ENCODE measurements around the gene TPTE. TPM values are rescaled to one million over a fixed set of nuclear protein-coding genes. Genes with fewer than 3 reads are reported as not detected.
"Not testable (repeated sequence)": the region's sequence is repeated elsewhere in the genome, so short reads cannot be mapped to it uniquely, and the experiment has no call there.

TPTE gene
- total RNA-seq, 1 experiment from 2014 or later: not detected

DNA sequence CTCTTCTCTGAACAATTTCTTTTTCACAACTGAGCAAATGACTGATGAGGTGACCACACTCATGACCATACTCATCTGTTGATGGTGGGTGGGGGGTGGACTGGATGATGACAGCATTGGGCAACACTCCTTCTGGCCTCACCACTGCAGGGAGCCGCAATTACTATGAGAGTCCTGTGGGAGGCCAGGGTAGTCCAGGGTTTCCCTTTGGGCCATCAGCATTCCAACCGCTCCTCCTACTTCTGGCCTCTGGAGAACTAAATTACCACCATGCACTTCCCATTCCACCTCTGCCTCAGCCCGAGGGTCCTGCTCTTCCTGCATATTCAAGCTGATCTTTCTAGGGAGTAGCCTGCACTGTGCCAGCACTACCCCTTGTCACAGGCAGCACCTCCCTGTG is 94.7 kb downstream of the TPTE start:
- DNase-seq (ENCODE audit: extremely low read depth, low read depth): not testable (repeated sequence)

DNA sequence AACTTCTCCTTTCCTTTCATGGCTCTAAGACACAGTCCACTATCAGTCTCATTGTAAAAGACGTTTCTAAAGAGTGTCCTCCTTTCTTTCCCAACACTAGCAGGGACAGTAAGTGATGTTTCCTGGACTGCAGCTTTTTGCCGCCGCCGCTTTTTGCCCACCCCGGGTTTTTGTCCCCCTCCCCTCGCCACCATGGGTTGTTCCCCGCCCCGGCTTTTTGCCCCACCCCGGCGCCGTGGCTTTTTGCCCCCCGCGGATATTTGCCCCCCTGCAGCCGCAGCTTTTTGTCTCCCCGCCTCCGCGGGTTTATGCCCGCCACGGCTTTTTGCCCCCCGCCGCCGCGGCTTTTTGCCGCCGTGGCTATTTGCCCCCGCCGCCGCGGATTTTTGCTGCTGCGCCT is 95.2 kb downstream of the TPTE start:
- no peak for DNase-seq (ENCODE audit: extremely low read depth, low read depth)

GRCh38 chr21:10617133-10617752 is 95.9 kb downstream of the TPTE start:
- not testable (repeated sequence) for DNase-seq (ENCODE audit: extremely low read depth, low read depth)

GRCh38 chr21:10627316-10627863 is 106.0 kb downstream of the TPTE start:
- DNase-seq (ENCODE audit: extremely low read depth, low read depth): no peak

DNA sequence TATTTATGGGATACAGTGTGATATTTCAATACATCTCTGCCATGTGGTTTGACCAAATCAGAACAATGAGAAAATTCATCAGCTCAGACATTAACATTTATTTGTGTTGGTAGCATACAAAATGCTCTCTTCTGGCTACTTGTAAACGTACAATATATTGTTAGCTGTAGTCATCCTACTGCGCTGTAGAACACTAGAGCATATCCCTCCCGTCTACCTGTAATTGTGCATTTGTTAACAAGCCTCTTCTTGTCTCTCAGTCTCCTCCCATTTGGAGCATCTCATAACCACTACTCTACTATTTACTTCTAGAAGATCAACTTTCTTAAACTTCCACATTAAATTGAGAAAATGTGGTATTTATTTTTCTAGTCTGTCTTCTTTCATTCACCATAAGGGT is 107.9 kb downstream of the TPTE start:
- DNase-seq (ENCODE audit: extremely low read depth, low read depth): not testable (repeated sequence)

GRCh38 chr21:10630829-10631228 is 109.4 kb downstream of the TPTE start:
- not testable (repeated sequence) for DNase-seq (ENCODE audit: extremely low read depth, low read depth)

- not testable (repeated sequence) for DNase-seq (ENCODE audit: extremely low read depth, low read depth)
Measured at GRCh38 chr21:10631316-10631715, 109.9 kb downstream of the TPTE start.

GRCh38 chr21:10638144-10638543 is 116.8 kb downstream of the TPTE start:
- not testable (repeated sequence) for DNase-seq (ENCODE audit: extremely low read depth, low read depth)

DNA sequence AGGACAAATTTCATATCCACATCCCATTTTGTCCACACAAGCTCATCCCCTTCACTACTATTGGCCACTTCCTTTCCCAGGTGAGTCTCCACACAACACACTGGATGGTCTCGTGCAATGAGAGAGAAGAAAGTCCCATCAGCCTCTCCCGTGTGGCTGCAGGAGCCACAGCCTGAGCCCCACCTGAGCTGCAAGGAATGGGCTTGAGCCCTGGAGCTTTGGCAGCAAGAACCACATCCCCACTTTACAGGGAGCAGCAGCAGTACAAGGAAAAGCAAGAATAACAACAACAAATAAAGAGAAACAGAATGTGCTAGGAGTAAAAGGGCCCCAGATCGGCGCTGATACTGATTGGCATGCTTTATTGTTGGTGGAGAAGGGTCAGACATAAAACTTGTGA is 117.7 kb downstream of the TPTE start:
- no peak for DNase-seq (ENCODE audit: extremely low read depth, low read depth)

GRCh38 chr21:10639746-10640145 is 118.4 kb downstream of the TPTE start:
- not testable (repeated sequence) for DNase-seq (ENCODE audit: extremely low read depth, low read depth)

DNA sequence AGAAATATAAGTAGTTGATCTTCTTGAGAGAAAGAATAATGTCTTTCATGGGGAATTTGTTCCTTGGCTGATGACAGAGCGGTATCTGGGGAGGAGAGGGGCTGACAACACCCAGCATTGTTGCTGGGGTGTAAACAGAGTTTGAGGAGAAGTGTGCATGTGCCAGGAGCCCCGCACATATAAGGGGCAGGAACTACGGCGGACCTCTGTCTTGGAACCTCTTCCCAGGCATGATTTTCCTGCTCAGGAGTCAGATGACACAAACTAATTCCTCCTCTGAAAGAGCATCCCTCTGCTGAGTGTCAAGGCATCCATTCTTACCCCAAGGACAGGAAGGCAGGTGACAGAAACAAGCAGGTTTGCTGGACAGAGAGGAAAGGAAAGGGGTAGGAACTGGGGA is 119.1 kb downstream of the TPTE start:
- DNase-seq (ENCODE audit: extremely low read depth, low read depth): no peak

- no peak for DNase-seq (ENCODE audit: extremely low read depth, low read depth)
Measured at GRCh38 chr21:10641107-10641506, 119.7 kb downstream of the TPTE start.

GRCh38 chr21:10645667-10646066 is 124.3 kb downstream of the TPTE start:
- not testable (repeated sequence) for DNase-seq (ENCODE audit: extremely low read depth, low read depth)

DNA sequence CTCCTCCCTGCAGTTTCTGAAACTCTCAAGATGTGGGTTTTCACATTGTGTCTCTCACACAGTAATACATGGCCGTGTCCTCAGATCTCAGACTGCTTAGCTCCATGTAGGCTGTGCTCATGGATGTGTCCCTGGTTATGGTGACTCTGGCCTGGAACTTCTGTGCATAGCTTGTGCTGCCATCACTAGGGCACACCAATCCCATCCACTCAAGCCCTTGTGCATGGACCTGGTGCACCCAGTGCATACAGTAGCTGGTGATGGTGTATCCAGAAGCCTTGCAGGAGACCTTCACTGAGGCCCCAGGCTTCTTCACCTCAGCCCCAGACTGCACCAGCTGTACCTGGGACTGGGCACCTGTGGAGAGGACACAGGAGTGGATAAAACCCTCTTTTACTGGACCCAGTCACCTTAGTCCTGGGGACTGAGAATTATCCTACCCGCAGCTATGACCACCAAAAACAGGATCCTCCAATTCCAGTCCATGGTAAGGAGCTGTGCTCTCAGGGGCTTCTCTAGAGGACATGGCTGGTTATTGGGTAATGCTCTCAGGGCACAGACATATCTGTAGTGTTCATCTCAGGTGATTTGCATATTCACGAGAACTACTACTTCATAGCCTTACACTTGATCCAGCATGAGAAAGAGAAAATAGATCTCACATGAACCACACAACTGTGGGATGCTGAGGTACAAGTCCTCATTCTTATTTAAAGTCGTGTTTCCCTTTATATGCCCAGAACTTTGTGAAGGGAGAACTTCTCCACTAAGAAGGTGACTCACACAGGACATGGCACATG is 128.2 kb downstream of the TPTE start:
- not testable (repeated sequence) for DNase-seq (ENCODE audit: extremely low read depth, low read depth)

DNA sequence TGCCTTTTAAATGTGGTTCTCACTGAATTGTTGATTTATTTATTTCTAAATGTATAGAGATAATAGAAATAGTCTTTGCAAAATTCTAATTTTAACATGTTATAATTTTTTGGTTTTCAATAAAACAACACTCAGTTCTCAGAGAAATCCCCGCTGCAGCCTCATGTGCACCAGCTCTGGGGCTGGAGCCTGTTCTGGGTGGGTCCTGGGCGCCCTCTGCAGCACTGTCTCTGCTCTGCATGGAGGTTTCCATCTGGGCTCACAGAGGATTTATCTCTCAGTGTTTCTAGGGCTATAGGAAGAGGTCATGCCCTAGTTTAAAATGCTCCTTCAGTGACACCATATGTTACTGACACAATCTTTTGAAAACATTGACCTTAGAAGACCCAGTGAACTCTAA is 128.9 kb downstream of the TPTE start:
- DNase-seq (ENCODE audit: extremely low read depth, low read depth): not testable (repeated sequence)

Small RNA genes within 50 kb of the gene (small RNA-seq; reads per million reads assigned to genes)
- 0 reads per million in 2 experiments for gene CYCSP41

All from NCI-H460 (cell line).